K562 (cell line): Measurements from ENCODE around the gene GADL1. TPM values are rescaled to one million over a fixed set of nuclear protein-coding genes. Genes with fewer than 3 reads are reported as not detected.

Experiments
- ATAC-seq: fragments of 200-7000 bp; cut with Tn5 transposase; 3 replicates; pipeline ENCODE4 v1.9.1; 2020; ENCODE audit warnings: moderate library complexity
- BruUV-seq: library from RNA; stranded (reverse); fragments of 400-500 nt; replicated peaks from 2 replicates; lab custom pipeline; 2021; lab: Mats Ljungman, UMichigan
- CTCF ChIA-PET: fragments of 300-600 bp; formaldehyde crosslinking; extraction: SDS; loops from one replicate; lab custom pipeline; 2021; ENCODE audit warnings: low intra/inter-chr PET ratio; lab: Yijun Ruan, JAX
- POLR2A ChIA-PET: fragments of 300-600, 350-650 bp; sonication (Branson Sonifier 250); formaldehyde crosslinking; extraction: SDS; loops from one replicate; lab custom pipeline; 2021; ENCODE audit warnings: antibody characterized with exemption, inconsistent platforms; lab: Yijun Ruan, JAX
- DNase-seq, 4 experiments: peaks; one replicate each; pipeline versions ENCODE4 v3.0.0 to v3.0.0-alpha.2; 2011 to 2018; ENCODE audit warnings: low spot score in 3 of 4, mixed read lengths in 3 of 4; ENCODE audit errors: extremely low read depth in 1 of 4
- FAIRE-seq: peaks from 2 replicates; lab custom pipeline; 2011; peaks lifted over from hg19 to GRCh38; lab: Jason Lieb, UNC
- H2AFZ ChIP-seq: 2 replicates; pipeline ENCODE4 v1.6.0; 2011; ENCODE audit warnings: low read depth, low read length, control low read depth, inconsistent platforms
- H3K27ac ChIP-seq: fragments of 200-600 bp; 3 replicates; pipeline ENCODE4 v1.8.0; 2011; ENCODE audit warnings: low read depth, mild to moderate bottlenecking, control low read depth, inconsistent platforms, low read length, moderate library complexity, mixed read lengths; ENCODE audit errors: extremely low read depth
- H3K27me3 ChIP-seq, 2 experiments: fragments of 300-600 bp in 1 of 2; 2 replicates in 1 of 2; 3 replicates in 1 of 2; pipeline versions ENCODE4 v1.6.0 to v1.8.0; 2011; ENCODE audit warnings: inconsistent platforms in 2 of 2, low read length in 2 of 2, mild to moderate bottlenecking in 1 of 2, mixed read lengths in 1 of 2, moderate library complexity in 1 of 2; ENCODE audit not compliant: control insufficient read depth in 2 of 2, insufficient read depth in 2 of 2
- H3K36me3 ChIP-seq: fragments of 300-600 bp; 3 replicates; pipeline ENCODE4 v1.8.0; 2011; ENCODE audit warnings: mild to moderate bottlenecking, low read length, inconsistent platforms; ENCODE audit not compliant: control insufficient read depth, insufficient read depth
- H3K4me1 ChIP-seq, 2 experiments: fragments of 200-600 bp in 1 of 2; replicated peaks in 1 of 2; 2 replicates in 1 of 2; 3 replicates in 1 of 2; pipeline versions ENCODE4 v1.5.1 to v1.8.0; 2011; ENCODE audit warnings: inconsistent platforms in 2 of 2, low read length in 2 of 2, mild to moderate bottlenecking in 1 of 2, mixed read lengths in 1 of 2, moderate library complexity in 1 of 2; ENCODE audit not compliant: control insufficient read depth in 2 of 2, insufficient read depth in 2 of 2
- H3K4me2 ChIP-seq: 2 replicates; pipeline ENCODE4 v1.6.1; 2011; ENCODE audit warnings: low read length, control low read depth, inconsistent platforms, mixed read lengths; ENCODE audit not compliant: insufficient read depth
- H3K4me3 ChIP-seq: fragments of 200-600 bp; sonication (generic), shearing (Covaris generic); 2 replicates; pipeline ENCODE4 v1.5.1; 2016; ENCODE audit warnings: control low read depth, inconsistent platforms
- H3K79me2 ChIP-seq: fragments of 200-600 bp; 3 replicates; pipeline ENCODE4 v1.8.0; 2011; ENCODE audit warnings: low read length, inconsistent platforms; ENCODE audit not compliant: control insufficient read depth, insufficient read depth
- H3K9ac ChIP-seq, 2 experiments: 2 replicates each; pipeline versions ENCODE4 v1.6.0 to v1.6.1; 2011; ENCODE audit warnings: low read depth in 2 of 2, low read length in 2 of 2, control low read depth in 1 of 2, inconsistent platforms in 1 of 2, mild to moderate bottlenecking in 1 of 2, mixed read lengths in 1 of 2; ENCODE audit not compliant: insufficient read depth in 1 of 2
- H3K9me1 ChIP-seq: one replicate; pipeline ENCODE4 v1.6.0; 2011; ENCODE audit warnings: inconsistent platforms, mild to moderate bottlenecking, low read length, moderate library complexity; ENCODE audit not compliant: control insufficient read depth, insufficient read depth
- H3K9me3 ChIP-seq: replicated peaks from 2 replicates; pipeline ENCODE4 v1.5.1; 2011; ENCODE audit warnings: low read depth, low read length, inconsistent platforms; ENCODE audit not compliant: control insufficient read depth, insufficient read depth
- H4K20me1 ChIP-seq: replicated peaks from 2 replicates; pipeline ENCODE4 v1.6.1; 2011; ENCODE audit warnings: low read length, inconsistent platforms, mixed read lengths; ENCODE audit not compliant: control insufficient read depth, insufficient read depth
- BCL6 ChIP-seq: fragments of 250-450 bp; sonication (Bioruptor Pico); IDR thresholded peaks from 2 replicates; pipeline ENCODE4 v1.4.0; 2020
- CBFB ChIP-seq: sonication (generic); formaldehyde crosslinking; IDR thresholded peaks from 2 replicates; pipeline ENCODE4 v1.4.0; 2020; ENCODE audit warnings: mild to moderate bottlenecking, missing genetic modification reagents
- KHSRP ChIP-seq: fragments of 450-650 bp; IDR thresholded peaks from 2 replicates; pipeline ENCODE4 v1.6.1; 2017
- MEF2D ChIP-seq: conservative IDR thresholded peaks from 2 replicates; pipeline ENCODE4 v1.6.1; 2016; ENCODE audit warnings: low read depth, missing genetic modification characterization, missing compliant biosample characterization
- STAG1 ChIP-seq: sonication (generic); formaldehyde crosslinking; IDR thresholded peaks from 2 replicates; pipeline ENCODE4 v1.5.0; 2020; ENCODE audit warnings: missing genetic modification reagents, borderline replicate concordance
- TFE3 ChIP-seq: fragments of 450-650 bp; formaldehyde crosslinking; IDR thresholded peaks from 2 replicates; pipeline ENCODE4 v1.4.0; 2020; ENCODE audit warnings: mild to moderate bottlenecking, mixed read lengths
- ZNF444 ChIP-seq: fragments of 250-450 bp; sonication (Bioruptor Pico); IDR thresholded peaks from 2 replicates; pipeline ENCODE4 v1.4.0; 2020; ENCODE audit warnings: mild to moderate bottlenecking, moderate library complexity
- WGBS: fragments of 100-300 bp; shearing (Covaris generic); methylation state at CpG from one replicate; pipeline ENCODE4 v1.1.6; 2016; ENCODE audit warnings: low coverage, mixed read lengths; ENCODE audit not compliant: insufficient coverage; ENCODE audit errors: missing lambda C conversion rate; 5-methylcytosine and 5-hydroxymethylcytosine counted together
- in situ Hi-C: fragments of 300-500 bp; cut with MboI; formaldehyde crosslinking; loops from 4 replicates; pipeline ENCODE4 v1.15.0; 2018; ENCODE audit warnings: inconsistent platforms, mixed read lengths
- intact Hi-C: fragments of 100-400 bp; cut with micrococcal nuclease; formaldehyde crosslinking; loops from 2 replicates; pipeline ENCODE4 v1.14.2; 2022
- polyA plus RNA-seq, 8 experiments: library from polyadenylated mRNA; depleted of rRNA in 4 of 8; stranded (reverse) in 5 of 8; unstranded in 3 of 8; fragments of >200 nt; fragmentation: Nextera tagmentation in 2 of 8; fragmentation: Illumina TruSeq in 1 of 8; extraction: Ambion mirVana in 2 of 8; extraction: Trizol in 1 of 8; gene quantifications; 2 replicates each; pipeline versions ENCODE4 v1.2.1 to v1.2.3, GENCODE V29; 2011 to 2014; ENCODE audit warnings: inconsistent platforms in 1 of 8, missing spikeins in 1 of 8
- total RNA-seq, 7 experiments: library from RNA; depleted of rRNA in 6 of 7; stranded (reverse); fragments of >200 nt in 6 of 7; fragmentation: Illumina TruSeq in 2 of 7; extraction: Trizol in 2 of 7; gene quantifications; 2 replicates each; pipeline versions ENCODE4 v1.2.1 to v1.2.3, GENCODE V29; 2011 to 2021; ENCODE audit warnings: low replicate concordance in 1 of 7

Gene GADL1
- total and polyA plus RNA-seq, 9 of the 15 experiments (the other 6 are each of a cell fraction or from before 2014, with no cell fraction given) = 0.07 TPM; not detected in 8

DNA sequence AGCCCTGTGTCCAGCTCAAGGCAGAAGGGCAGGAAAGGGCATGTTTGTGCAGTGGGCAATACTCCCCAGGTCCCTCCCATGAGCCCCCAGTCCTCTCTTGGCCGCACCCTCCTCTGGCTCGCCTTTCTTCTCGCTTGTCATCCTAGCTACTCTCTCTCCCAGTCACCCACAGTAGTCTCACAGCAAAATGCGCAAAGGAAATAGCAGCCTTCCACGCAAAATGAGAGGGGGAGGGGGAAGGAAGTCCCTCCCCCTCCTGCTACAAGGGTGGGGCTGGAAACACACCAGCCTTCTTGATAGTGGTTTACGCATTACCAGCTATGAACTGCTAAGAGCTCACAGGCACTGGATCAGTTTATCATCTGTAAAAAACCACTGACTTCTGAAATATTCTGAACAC is 83.8 kb downstream of the GADL1 start:
- DNase-seq (no peak), FAIRE-seq (no peak), ATAC-seq (no peak)
- no peak overlapping the region for H3K9ac ChIP-seq
- peaks cover 4% of the 10 kb centered on the region; the same call in 1 of the 2 replicates for H3K9me3 ChIP-seq
- intact Hi-C loops (no loop called here), in situ Hi-C loops (no loop called here)
- no peaks in the 10 kb centered on the region for H3K36me3 ChIP-seq
- H3K27ac ChIP-seq = no peak overlapping the region
- no peaks in the 10 kb centered on the region for H3K4me1 ChIP-seq
- 0 out of 2 replicates have a peak, but pooled peaks have one; percentile 27 for TF ChIP-seq ZNF444
- TF ChIP-seq KHSRP = no peak
- H3K79me2 ChIP-seq = no peaks in the 10 kb centered on the region
- BruUV-seq = no TSS peak
- ChIA-PET CTCF (no interaction called here), POLR2A (no interaction called here)
- H4K20me1 ChIP-seq = no peaks in the 10 kb centered on the region
- H3K9me1 ChIP-seq = no peaks in the 10 kb centered on the region
- H3K4me2 ChIP-seq = no peak overlapping the region
- WGBS = 2% methylated on average over 5 of the region's 6 CpGs
- no peaks in the 10 kb centered on the region for H3K27me3 ChIP-seq
- H3K4me3 ChIP-seq = no peak overlapping the region
- H2AFZ ChIP-seq = no peak overlapping the region

DNA sequence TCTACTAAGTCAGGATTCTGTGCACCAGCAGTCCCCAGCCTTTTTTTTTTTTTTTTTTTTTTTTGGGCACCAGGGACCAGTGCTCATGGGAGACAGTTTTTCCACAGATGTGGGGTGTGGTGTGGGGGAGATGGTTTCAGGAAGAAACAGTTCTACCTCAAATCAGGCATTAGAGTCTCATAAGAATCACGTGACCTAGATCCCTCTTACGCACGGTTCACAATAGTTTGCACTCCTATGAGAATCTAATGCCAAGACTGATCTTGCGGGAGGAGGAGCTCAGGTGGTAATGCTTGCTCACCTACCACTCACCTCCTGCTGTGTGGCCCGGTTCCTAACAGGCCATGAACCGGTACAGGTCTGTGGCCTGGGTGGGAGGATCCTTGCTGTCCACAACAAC is 88.8 kb downstream of the GADL1 start:
- FAIRE-seq (no peak), DNase-seq (no peak), ATAC-seq (no peak)
- Histone ChIP-seq H4K20me1 (no peaks in the 10 kb centered on the region), H3K4me2 (no peak overlapping the region), H3K9me3 (peaks cover 4% of the 10 kb centered on the region; the same call in 1 of the 2 replicates), H3K9ac (no peak overlapping the region), H2AFZ (no peak overlapping the region), H3K27ac (no peak overlapping the region), H3K9me1 (no peaks in the 10 kb centered on the region), H3K36me3 (no peaks in the 10 kb centered on the region), H3K4me3 (no peak overlapping the region), H3K27me3 (no peaks in the 10 kb centered on the region), H3K79me2 (no peaks in the 10 kb centered on the region), H3K4me1 (no peaks in the 10 kb centered on the region)
- TF ChIP-seq BCL6 (no peak), CBFB (no peak), TFE3 (CRISPR knock-in tag) (peak; percentile 89), STAG1 (no peak), MEF2D (tag) (no peak)
- intact Hi-C loops (no loop called here), in situ Hi-C loops (no loop called here)
- CTCF ChIA-PET = no interaction called here
- POLR2A ChIA-PET = no interaction called here
- WGBS = 0% methylated on average over 6 of the region's 6 CpGs
- BruUV-seq = no TSS peak
